HepG2 (cell line): ENCODE results near the gene AKR1C2. TPM values are rescaled to one million over a fixed set of nuclear protein-coding genes. Genes with fewer than 3 reads are reported as not detected.

ENCODE experiments used
- BHLHE40 ChIP-seq: IDR thresholded peaks from 2 replicates; pipeline ENCODE4 v1.6.1; 2011; ENCODE audit warnings: low read length, improper control_type of control experiment
- CBX2 ChIP-seq, 2 experiments: fragments of 200-600 bp in 1 of 2; sonication (generic); formaldehyde crosslinking in 1 of 2; IDR thresholded peaks; 2 replicates each; pipeline versions ENCODE4 v1.7.0 to v1.8.1; 2018 to 2022; ENCODE audit warnings: low read depth in 2 of 2, low read length in 1 of 2, mild to moderate bottlenecking in 1 of 2, missing genetic modification reagents in 1 of 2
- FOXK2 ChIP-seq: fragments of 450-650 bp; IDR thresholded peaks from 2 replicates; pipeline ENCODE4 v1.6.1; 2016
- GTF2F1 ChIP-seq: fragments of 150-350 bp; IDR thresholded peaks from 2 replicates; pipeline ENCODE4 v1.6.1; 2014; ENCODE audit warnings: low read length
- GZF1 ChIP-seq: sonication (generic); formaldehyde crosslinking; IDR thresholded peaks from 2 replicates; pipeline ENCODE4 v1.5.1; 2020; ENCODE audit warnings: mild to moderate bottlenecking, missing genetic modification reagents
- HOXA3 ChIP-seq: sonication (generic); formaldehyde crosslinking; IDR thresholded peaks from 2 replicates; pipeline ENCODE4 v1.5.0; 2020; ENCODE audit warnings: missing genetic modification reagents
- KLF15 ChIP-seq: sonication (generic); formaldehyde crosslinking; IDR thresholded peaks from 2 replicates; pipeline ENCODE4 v1.8.1; 2023; ENCODE audit warnings: borderline replicate concordance, mild to moderate bottlenecking, inconsistent platforms, missing genetic modification reagents, mixed read lengths
- KMT2A ChIP-seq: sonication (generic); formaldehyde crosslinking; IDR thresholded peaks from 2 replicates; pipeline ENCODE4 v1.4.0; 2020; ENCODE audit warnings: missing genetic modification reagents
- NR2C2 ChIP-seq: sonication (generic); formaldehyde crosslinking; IDR thresholded peaks from 2 replicates; pipeline ENCODE4 v1.4.0; 2020; ENCODE audit warnings: missing genetic modification reagents, mild to moderate bottlenecking, moderate library complexity, borderline replicate concordance
- RBM22 ChIP-seq: fragments of 200-400 bp; formaldehyde crosslinking; optimal IDR thresholded peaks from 2 replicates; pipeline ENCODE3; 2017; ENCODE audit warnings: mild to moderate bottlenecking, low read length, moderate library complexity
- SOX5 ChIP-seq: IDR thresholded peaks from 2 replicates; pipeline ENCODE4 v1.6.1; 2016; ENCODE audit warnings: borderline replicate concordance
- ZBTB42 ChIP-seq: sonication (generic); formaldehyde crosslinking; IDR thresholded peaks from 2 replicates; pipeline ENCODE4 v1.5.0; 2020; ENCODE audit warnings: mild to moderate bottlenecking, missing genetic modification reagents
- ZNF224 ChIP-seq: sonication (generic); formaldehyde crosslinking; IDR thresholded peaks from 2 replicates; pipeline ENCODE4 v1.5.0; 2020; ENCODE audit warnings: mild to moderate bottlenecking, missing genetic modification reagents
- ZNF333 ChIP-seq: sonication (generic); formaldehyde crosslinking; IDR thresholded peaks from 2 replicates; pipeline ENCODE4 v1.4.0; 2020; ENCODE audit warnings: mild to moderate bottlenecking, missing genetic modification reagents, borderline replicate concordance
- ZNF83 ChIP-seq: sonication (generic); formaldehyde crosslinking; IDR thresholded peaks from 2 replicates; pipeline ENCODE4 v1.4.0; 2020; ENCODE audit warnings: missing genetic modification reagents, mild to moderate bottlenecking, borderline replicate concordance
- polyA plus RNA-seq, 8 experiments: library from polyadenylated mRNA; depleted of rRNA in 3 of 8; stranded (reverse) in 7 of 8; unstranded in 1 of 8; fragments of >200 nt; fragmentation: Illumina TruSeq in 4 of 8; extraction: Trizol in 4 of 8; gene quantifications; 2 replicates each; pipeline versions ENCODE4 v1.2.1 to v1.2.3, GENCODE V29; 2011 to 2016; ENCODE audit warnings: low read depth in 4 of 8, missing spikeins in 1 of 8, mixed read lengths in 1 of 8; ENCODE audit not compliant: insufficient read depth in 1 of 8
- total RNA-seq, 5 experiments: library from RNA; depleted of rRNA; stranded (reverse); fragments of >200 nt; fragmentation: Illumina TruSeq; extraction: Trizol; gene quantifications; 2 replicates each; pipeline ENCODE4 v1.2.3, GENCODE V29; 2016; ENCODE audit warnings: low read depth in 1 of 5
- TF ChIP-seq, protein P1 (sequence below): sonication (generic); formaldehyde crosslinking; IDR thresholded peaks from 2 replicates; pipeline ENCODE4 v1.4.0; 2020; ENCODE audit warnings: missing genetic modification reagents
- TF ChIP-seq, protein P2 (sequence below): IDR thresholded peaks from 2 replicates; pipeline ENCODE4 v1.4.0; 2020; ENCODE audit warnings: mild to moderate bottlenecking, missing genetic modification reagents
- TF ChIP-seq, protein P3 (sequence below): sonication (generic); formaldehyde crosslinking; conservative IDR thresholded peaks from 2 replicates; pipeline ENCODE4 v1.8.0; 2022; ENCODE audit warnings: low read depth, missing genetic modification reagents
- TF ChIP-seq, protein P4 (sequence below): sonication (generic); formaldehyde crosslinking; IDR thresholded peaks from 2 replicates; pipeline ENCODE4 v1.8.0; 2022; ENCODE audit warnings: mild to moderate bottlenecking, missing genetic modification reagents, moderate library complexity
- TF ChIP-seq, protein P5 (sequence below): sonication (generic); formaldehyde crosslinking; IDR thresholded peaks from 2 replicates; pipeline ENCODE4 v1.4.0; 2020; ENCODE audit warnings: missing genetic modification reagents, borderline replicate concordance

Gene AKR1C2
- total and polyA plus RNA-seq, 2 of the 13 experiments (the other 11 are each of a cell fraction or from before 2014, with no cell fraction given): 140 to 900 TPM

DNA sequence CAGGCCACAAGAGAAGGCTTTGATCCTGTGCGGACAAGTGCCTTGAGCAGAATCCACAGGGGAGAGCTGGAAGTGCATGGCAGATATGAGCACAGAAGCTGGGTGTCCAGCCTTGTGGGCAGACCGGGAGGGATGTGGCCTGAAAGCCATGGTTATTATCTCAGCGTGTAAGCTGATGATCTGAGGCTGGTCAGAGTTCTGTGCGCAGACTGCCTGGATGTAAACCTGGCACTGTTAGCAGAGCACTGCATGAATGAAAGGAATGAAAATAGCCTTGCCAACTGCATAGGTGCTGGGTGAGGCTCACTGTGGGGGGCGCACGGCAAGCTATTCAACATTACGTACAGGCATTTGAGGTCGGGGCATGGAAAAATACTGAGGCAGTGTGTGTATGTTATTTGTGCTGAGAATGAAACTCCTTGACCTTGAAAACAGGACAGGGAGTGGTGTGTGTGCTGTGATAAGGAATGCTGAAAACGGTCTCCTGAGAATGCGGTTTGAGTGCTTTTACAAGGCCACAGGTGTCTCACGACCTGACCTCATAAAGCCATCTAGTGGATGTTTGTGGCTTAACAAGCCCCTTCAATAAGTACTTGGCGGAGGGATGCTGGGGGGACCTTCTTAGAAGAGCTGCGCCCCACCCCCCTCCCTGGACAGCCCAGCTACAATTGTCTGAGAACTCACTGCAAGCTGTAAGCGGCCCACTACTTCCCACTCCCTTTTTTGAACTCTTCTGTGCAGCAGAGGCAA lies 21.8 kb downstream of the AKR1C2 start (continued):
- TF ChIP-seq, protein P1, sequence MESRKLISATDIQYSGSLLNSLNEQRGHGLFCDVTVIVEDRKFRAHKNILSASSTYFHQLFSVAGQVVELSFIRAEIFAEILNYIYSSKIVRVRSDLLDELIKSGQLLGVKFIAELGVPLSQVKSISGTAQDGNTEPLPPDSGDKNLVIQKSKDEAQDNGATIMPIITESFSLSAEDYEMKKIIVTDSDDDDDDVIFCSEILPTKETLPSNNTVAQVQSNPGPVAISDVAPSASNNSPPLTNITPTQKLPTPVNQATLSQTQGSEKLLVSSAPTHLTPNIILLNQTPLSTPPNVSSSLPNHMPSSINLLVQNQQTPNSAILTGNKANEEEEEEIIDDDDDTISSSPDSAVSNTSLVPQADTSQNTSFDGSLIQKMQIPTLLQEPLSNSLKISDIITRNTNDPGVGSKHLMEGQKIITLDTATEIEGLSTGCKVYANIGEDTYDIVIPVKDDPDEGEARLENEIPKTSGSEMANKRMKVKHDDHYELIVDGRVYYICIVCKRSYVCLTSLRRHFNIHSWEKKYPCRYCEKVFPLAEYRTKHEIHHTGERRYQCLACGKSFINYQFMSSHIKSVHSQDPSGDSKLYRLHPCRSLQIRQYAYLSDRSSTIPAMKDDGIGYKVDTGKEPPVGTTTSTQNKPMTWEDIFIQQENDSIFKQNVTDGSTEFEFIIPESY (CRISPR knock-in tag): peak; percentile 19
- TF ChIP-seq GTF2F1 (no peak), BHLHE40 (0 out of 2 replicates have a peak, but pooled peaks have one; percentile 6), ZNF224 (no peak; the same call in 1 of the 2 replicates), FOXK2 (no peak), RBM22 (peak; percentile 100), NR2C2 (CRISPR knock-in tag) (no peak), GZF1 (CRISPR knock-in tag) (no peak), KMT2A (CRISPR knock-in tag) (no peak), KLF15 (CRISPR knock-in tag) (no peak), HOXA3 (CRISPR knock-in tag) (no peak; the same call in 1 of the 2 replicates), ZNF333 (CRISPR knock-in tag) (no peak), ZBTB42 (no peak), CBX2 (IDR thresholded peaks at IDR 0.05; ENCODE audit: low read depth, low read length) (no peak), CBX2 (CRISPR knock-in tag; IDR thresholded peaks at IDR 0.05; ENCODE audit: low read depth) (no peak; the same call in 1 of the 2 replicates), SOX5 (CRISPR knock-in tag) (peak; percentile 38; the same call in 1 of the 2 replicates), ZNF83 (CRISPR knock-in tag) (no peak)
- TF ChIP-seq, protein P2, sequence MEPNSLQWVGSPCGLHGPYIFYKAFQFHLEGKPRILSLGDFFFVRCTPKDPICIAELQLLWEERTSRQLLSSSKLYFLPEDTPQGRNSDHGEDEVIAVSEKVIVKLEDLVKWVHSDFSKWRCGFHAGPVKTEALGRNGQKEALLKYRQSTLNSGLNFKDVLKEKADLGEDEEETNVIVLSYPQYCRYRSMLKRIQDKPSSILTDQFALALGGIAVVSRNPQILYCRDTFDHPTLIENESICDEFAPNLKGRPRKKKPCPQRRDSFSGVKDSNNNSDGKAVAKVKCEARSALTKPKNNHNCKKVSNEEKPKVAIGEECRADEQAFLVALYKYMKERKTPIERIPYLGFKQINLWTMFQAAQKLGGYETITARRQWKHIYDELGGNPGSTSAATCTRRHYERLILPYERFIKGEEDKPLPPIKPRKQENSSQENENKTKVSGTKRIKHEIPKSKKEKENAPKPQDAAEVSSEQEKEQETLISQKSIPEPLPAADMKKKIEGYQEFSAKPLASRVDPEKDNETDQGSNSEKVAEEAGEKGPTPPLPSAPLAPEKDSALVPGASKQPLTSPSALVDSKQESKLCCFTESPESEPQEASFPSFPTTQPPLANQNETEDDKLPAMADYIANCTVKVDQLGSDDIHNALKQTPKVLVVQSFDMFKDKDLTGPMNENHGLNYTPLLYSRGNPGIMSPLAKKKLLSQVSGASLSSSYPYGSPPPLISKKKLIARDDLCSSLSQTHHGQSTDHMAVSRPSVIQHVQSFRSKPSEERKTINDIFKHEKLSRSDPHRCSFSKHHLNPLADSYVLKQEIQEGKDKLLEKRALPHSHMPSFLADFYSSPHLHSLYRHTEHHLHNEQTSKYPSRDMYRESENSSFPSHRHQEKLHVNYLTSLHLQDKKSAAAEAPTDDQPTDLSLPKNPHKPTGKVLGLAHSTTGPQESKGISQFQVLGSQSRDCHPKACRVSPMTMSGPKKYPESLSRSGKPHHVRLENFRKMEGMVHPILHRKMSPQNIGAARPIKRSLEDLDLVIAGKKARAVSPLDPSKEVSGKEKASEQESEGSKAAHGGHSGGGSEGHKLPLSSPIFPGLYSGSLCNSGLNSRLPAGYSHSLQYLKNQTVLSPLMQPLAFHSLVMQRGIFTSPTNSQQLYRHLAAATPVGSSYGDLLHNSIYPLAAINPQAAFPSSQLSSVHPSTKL (CRISPR knock-in tag): peak; percentile 53; the same call in 1 of the 2 replicates
- TF ChIP-seq, protein P3, sequence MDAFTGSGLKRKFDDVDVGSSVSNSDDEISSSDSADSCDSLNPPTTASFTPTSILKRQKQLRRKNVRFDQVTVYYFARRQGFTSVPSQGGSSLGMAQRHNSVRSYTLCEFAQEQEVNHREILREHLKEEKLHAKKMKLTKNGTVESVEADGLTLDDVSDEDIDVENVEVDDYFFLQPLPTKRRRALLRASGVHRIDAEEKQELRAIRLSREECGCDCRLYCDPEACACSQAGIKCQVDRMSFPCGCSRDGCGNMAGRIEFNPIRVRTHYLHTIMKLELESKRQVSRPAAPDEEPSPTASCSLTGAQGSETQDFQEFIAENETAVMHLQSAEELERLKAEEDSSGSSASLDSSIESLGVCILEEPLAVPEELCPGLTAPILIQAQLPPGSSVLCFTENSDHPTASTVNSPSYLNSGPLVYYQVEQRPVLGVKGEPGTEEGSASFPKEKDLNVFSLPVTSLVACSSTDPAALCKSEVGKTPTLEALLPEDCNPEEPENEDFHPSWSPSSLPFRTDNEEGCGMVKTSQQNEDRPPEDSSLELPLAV: no peak
- TF ChIP-seq, protein P4, sequence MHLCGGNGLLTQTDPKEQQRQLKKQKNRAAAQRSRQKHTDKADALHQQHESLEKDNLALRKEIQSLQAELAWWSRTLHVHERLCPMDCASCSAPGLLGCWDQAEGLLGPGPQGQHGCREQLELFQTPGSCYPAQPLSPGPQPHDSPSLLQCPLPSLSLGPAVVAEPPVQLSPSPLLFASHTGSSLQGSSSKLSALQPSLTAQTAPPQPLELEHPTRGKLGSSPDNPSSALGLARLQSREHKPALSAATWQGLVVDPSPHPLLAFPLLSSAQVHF (CRISPR knock-in tag): no peak
- TF ChIP-seq, protein P5, sequence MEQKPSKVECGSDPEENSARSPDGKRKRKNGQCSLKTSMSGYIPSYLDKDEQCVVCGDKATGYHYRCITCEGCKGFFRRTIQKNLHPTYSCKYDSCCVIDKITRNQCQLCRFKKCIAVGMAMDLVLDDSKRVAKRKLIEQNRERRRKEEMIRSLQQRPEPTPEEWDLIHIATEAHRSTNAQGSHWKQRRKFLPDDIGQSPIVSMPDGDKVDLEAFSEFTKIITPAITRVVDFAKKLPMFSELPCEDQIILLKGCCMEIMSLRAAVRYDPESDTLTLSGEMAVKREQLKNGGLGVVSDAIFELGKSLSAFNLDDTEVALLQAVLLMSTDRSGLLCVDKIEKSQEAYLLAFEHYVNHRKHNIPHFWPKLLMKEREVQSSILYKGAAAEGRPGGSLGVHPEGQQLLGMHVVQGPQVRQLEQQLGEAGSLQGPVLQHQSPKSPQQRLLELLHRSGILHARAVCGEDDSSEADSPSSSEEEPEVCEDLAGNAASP: peak; percentile 38; the same call in 1 of the 2 replicates
